IMR-90 (cell line): ENCODE data around the gene MT1H.

Source experiments
- BHLHE40 ChIP-seq: fragments of 150-350 bp; IDR thresholded peaks from 2 replicates; pipeline ENCODE4 v1.6.1; 2016; ENCODE audit warnings: mild to moderate bottlenecking, low read depth, low read length
- CEBPB ChIP-seq: IDR thresholded peaks from 2 replicates; pipeline ENCODE4 v1.6.1; 2012; ENCODE audit warnings: low read depth, low read length, improper control_type of control experiment
- MXI1 ChIP-seq: IDR thresholded peaks from 2 replicates; pipeline ENCODE4 v1.6.1; 2012; ENCODE audit warnings: low read depth, mild to moderate bottlenecking, low read length, moderate library complexity, borderline replicate concordance
- POLR2A ChIP-seq: IDR thresholded peaks from 2 replicates; pipeline ENCODE4 v1.6.1; 2012; ENCODE audit warnings: mild to moderate bottlenecking, low read depth, low read length
- RAD21 ChIP-seq: IDR thresholded peaks from 2 replicates; pipeline ENCODE4 v1.6.1; 2012; ENCODE audit warnings: low read length, improper control_type of control experiment
- RCOR1 ChIP-seq: IDR thresholded peaks from 2 replicates; pipeline ENCODE4 v1.6.1; 2012; ENCODE audit warnings: mild to moderate bottlenecking, low read length, improper control_type of control experiment; ENCODE audit not compliant: insufficient replicate concordance
- RFX5 ChIP-seq: IDR thresholded peaks from 2 replicates; pipeline ENCODE4 v1.8.0; 2012; ENCODE audit warnings: low read depth, mild to moderate bottlenecking, low read length, moderate library complexity
- SMC3 ChIP-seq: fragments of 150-350 bp; IDR thresholded peaks from 2 replicates; pipeline ENCODE4 v1.6.1; 2016; ENCODE audit warnings: low read depth, mild to moderate bottlenecking, antibody characterized with exemption, low read length, moderate library complexity
- TF ChIP-seq, protein P1 (sequence below): conservative IDR thresholded peaks from 2 replicates; pipeline ENCODE4 v1.5.1; 2012; ENCODE audit warnings: mild to moderate bottlenecking, low read depth, low read length, improper control_type of control experiment
- TF ChIP-seq, protein P2 (sequence below): fragments of 150-350 bp; IDR thresholded peaks from 2 replicates; pipeline ENCODE4 v1.6.1; 2017; ENCODE audit warnings: mild to moderate bottlenecking, antibody characterized with exemption, low read length, low read depth

DNA sequence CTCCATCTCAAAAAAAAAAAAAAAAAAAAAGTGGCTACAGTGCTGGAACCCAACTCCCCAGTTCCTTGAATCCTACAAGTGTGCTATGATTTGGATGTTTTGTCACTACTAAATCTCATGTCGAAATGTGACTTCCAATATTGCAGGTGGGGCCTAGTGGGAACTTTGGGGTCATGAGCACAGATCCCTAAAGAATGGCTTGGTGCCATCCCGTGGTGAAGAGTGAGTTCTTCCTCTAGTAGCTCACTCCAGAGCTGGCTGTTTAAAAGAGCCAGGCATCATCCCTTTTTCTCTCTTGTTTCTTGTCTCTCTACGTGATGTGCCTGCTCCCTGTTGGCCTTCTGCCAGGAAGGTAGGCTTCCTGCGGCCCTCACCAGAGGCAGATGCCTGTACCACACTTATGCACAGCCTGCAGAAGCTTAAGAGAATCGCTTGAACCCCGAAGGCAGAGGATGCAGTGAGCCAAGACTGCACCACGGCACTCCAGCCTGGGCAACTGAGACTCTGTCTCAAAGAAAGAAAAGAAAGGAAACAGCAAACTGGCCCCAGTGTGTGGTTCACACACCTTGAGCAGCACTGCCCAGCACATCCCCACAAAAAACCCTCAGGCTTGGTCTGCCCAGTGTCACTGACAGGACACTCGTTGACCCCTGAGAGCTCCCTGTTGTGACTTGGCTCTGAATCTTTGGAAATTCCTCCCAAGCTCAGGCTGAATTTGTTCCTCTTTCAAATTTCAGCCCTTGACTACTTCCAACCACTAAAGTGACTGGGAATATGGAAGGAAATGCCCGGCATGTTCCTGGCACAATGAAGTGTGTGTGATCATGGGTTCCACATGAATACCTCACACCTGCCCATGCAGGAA is 40.9 kb upstream of the MT1H start:
- TF ChIP-seq, protein P1, sequence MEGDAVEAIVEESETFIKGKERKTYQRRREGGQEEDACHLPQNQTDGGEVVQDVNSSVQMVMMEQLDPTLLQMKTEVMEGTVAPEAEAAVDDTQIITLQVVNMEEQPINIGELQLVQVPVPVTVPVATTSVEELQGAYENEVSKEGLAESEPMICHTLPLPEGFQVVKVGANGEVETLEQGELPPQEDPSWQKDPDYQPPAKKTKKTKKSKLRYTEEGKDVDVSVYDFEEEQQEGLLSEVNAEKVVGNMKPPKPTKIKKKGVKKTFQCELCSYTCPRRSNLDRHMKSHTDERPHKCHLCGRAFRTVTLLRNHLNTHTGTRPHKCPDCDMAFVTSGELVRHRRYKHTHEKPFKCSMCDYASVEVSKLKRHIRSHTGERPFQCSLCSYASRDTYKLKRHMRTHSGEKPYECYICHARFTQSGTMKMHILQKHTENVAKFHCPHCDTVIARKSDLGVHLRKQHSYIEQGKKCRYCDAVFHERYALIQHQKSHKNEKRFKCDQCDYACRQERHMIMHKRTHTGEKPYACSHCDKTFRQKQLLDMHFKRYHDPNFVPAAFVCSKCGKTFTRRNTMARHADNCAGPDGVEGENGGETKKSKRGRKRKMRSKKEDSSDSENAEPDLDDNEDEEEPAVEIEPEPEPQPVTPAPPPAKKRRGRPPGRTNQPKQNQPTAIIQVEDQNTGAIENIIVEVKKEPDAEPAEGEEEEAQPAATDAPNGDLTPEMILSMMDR, result no peak
- no peak for TF ChIP-seq POLR2A
- no peak for TF ChIP-seq RAD21
- no peak for TF ChIP-seq SMC3
- no peak for TF ChIP-seq MXI1
- TF ChIP-seq, protein P2, sequence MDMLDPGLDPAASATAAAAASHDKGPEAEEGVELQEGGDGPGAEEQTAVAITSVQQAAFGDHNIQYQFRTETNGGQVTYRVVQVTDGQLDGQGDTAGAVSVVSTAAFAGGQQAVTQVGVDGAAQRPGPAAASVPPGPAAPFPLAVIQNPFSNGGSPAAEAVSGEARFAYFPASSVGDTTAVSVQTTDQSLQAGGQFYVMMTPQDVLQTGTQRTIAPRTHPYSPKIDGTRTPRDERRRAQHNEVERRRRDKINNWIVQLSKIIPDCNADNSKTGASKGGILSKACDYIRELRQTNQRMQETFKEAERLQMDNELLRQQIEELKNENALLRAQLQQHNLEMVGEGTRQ, result no peak
- TF ChIP-seq RCOR1, result no peak
- no peak for TF ChIP-seq RFX5
- no peak for TF ChIP-seq BHLHE40
- TF ChIP-seq CEBPB, result no peak
